GOT3 (cell line): ENCODE data around the gene TBCD.
"Not testable (repeated sequence)": the region's sequence is repeated elsewhere in the genome, so short reads cannot be mapped to it uniquely, and the experiment has no call there.

ENCODE experiments used
- DNase-seq: peaks from one replicate; lab custom pipeline; 2025; ENCODE audit warnings: mixed read lengths; lab: John Stamatoyannopoulos, UW

The TBCD gene

DNA sequence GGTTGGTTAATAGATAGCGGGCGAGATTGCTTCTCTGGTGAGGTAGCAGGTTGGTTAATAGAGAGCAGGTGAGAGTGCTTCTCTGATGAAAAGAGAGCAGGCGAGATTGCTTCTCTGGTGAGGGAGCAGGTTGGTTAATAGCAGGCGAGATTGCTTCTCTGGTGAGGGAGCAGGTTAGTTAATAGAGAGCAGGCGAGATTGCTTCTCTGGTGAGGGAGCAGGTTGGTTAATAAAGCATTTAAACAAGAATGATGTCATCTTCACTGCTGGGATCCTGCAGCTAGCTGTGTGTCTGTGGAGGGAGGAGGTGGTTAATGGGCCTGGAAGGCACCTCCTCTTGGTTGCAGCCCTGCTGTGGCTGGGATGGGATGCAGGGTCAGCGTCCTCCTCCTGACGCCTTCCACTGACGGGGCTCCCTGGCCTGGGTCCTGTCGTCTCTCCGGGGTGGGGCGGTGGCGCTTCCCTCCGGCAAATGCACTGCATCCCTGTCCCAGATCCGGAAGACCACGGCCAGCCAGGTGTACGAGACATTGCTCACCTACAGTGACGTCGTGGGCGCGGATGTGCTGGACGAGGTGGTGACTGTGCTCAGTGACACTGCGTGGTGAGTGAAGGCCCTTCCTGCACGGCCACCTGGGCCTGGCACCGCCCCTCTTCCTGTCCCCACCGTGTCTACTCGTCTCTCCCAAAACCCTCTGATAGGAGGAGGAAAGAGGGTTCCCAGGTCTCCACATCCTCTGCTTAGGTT lies 187.2 kb downstream of the TBCD start:
- DNase-seq = no peak

- no peak for DNase-seq
Measured at GRCh38 chr17:82939621-82940135, 187.8 kb downstream of the TBCD start.

DNA sequence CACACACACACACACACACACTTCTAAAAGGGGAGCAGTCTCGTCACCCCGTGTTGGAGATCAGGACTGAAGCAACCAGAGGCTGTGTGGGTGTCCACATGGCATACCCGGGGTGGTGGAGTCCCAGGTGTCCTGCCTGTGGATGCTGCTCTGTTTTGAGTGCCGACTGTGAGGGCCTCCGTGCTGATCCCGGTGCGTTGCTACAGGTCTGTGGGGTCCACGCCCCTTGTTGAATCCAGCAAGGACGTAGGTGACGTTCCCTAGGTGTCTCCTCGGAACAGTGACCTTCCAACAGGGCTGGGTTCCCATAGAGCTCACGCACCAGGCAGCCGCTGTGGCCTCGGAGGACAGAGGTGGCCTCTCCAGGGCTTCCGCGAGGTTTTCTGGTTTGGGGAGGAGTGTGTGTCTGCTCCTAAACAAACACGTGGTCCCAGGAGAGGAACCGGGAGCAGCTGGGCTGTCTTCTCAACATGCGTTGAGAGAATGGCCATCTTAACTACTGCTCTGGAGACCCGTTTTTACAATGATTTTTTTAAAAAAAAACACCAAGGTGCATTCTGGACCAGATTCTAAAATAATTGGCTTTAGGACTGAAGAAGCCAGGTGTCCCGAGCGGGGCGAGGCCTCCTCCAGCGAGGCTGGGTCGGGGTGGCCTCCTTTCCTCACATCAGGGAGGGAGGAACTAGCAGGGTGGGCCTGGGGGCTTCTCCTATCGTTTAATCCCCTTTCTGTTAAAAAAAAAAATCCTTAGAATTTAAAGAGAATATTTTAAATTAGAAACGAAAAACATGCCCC lies 188.6 kb downstream of the TBCD start:
- DNase-seq = no peak

DNA sequence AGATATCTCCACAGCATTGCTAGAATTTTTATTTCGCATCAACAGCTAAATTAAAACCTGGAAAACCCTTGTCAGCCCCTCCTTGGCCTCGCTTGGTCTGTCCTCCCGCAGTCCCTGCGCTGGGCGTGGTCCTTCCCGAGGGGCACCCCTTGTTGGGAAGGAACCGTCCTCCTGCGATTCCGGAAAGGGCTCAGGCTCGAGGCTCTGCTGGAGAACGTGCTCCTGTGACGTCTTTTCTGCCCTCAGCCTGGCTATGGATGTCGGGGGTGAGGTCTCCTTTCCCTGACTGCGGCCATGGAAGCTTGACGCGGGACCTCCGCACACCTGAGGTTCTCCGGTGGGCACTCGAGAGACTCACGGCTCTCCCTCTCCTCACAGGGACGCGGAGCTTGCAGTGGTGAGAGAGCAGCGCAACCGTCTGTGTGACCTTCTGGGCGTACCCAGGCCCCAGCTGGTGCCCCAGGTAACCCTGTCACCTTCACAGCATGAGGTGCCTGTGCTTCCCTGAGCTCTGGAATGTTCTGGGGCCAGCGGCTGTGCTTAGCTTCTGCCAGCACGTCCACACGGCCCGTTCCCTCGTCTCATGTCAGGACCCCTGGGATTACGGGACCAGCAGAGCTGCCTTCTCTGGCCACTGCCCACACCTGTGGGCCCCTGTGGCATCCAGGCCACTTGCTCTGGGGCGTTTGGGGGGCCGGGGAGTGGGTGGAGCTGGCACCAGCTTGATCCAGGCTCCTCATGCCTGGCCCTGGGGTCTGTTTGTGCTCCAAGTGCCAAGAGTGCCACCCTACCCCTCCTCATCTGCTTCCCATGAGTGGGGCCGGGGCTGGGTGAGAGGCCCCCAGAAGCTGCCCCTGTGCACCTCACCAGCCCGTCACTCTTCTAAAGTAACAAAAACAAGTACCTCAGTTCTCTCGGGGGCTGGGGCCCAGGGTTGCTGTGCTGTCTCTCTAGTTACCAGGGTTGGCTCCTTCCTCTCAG lies 189.4 kb downstream of the TBCD start:
- no peak for DNase-seq

DNA sequence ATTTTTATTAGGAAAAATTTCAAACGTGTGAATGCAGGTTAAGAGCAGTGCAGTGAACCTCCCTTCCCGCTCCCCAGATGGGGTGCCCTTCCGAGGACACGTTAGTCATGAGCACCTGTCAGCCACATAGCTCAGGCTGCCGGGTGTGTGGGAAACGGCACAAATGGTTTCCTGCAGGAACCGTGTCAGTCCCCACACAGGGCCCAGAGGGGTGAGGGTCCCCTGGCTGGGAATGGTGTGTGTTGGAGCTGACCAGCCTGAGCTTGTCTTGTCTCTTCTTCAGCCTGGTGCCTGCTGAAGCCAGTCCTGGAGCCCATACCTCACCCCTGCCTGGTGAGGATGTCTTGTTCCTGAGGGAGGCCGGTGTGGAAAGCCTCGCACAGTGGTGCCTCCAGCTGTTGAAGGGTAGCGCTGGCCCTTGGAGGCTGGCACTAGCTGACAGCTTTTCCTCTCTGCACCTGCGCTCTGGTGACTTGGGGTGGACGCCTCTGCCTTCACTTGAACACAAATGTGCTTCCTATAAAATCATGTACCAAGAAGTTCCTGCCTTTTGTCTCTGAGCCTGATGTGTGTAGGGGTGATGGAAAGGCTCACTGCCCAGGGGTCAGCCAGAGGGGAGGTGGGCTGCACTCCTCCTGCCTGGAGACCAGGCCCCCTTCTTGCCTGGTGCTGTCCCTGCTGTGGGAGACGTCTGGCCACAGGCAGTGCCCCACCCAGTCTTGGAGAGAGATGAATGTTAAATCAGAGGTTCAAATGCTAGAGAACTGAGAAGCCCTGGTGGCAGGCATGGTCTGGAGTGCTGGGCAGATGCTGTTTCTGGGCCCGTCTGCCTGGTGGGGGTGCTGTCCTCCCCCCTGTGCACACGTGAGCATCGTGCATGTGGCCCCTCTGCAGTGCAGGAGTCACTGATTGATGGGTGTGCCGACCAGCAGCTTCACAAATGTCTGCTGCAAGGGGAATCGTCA lies 190.6 kb downstream of the TBCD start:
- DNase-seq = no peak

DNA sequence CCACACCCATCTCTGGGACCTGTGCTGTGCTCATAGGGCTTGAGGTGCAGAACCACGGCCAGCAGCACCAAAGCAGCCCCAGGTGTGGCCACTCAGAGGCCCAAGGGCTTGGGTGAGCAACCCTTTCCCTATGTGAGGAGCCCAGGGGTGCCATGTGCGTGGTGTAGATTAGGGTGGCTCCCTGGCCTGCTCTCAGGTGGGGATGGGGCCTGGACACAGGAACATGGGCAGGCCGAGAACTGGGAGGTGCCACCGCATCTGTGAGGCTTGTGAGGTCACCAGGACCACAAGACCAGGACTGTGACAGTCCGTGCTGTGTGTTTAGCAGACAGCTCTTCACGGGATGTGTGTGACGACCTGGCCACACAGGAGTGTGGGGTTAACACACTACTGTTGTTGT lies 191.5 kb downstream of the TBCD start:
- DNase-seq = no peak

DNA sequence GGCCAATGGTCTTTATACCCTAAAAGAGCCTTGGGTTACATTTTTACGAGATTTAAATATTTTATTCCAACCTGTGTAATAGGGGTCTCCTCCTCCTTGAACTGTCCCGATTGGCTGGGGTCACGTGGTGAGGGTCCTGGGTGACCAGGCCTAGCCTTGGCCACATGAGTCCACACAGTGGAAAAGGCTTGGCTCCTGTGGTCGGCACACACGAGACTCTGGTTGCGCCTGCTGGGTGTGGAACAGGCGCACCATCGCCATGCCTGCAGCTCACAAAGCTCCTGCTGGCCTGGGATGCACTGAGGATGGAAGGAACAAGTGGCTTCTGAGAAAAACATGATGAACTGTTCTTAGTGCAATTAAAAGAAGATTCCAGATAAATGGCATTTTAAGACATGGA lies 191.9 kb downstream of the TBCD start:
- no peak for DNase-seq

DNA sequence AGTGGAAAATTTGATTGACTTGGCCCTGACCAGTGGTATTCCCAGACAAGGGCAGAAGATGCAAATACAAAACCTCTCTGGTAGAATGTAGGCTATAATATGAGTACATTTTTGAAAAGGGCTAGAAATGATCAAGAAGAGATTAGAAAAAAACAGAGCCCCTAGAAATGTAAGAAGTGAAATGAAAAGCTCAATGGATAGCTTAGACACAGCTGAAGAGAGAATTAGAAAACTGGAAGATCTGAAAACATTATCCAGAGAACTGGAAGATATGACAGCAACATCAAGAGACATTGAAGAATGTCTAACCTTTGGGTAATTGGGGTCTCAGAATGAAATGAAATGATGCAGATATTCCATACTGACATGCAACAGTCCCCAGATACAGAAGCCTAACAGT lies 193.1 kb downstream of the TBCD start:
- no peak for DNase-seq

DNA sequence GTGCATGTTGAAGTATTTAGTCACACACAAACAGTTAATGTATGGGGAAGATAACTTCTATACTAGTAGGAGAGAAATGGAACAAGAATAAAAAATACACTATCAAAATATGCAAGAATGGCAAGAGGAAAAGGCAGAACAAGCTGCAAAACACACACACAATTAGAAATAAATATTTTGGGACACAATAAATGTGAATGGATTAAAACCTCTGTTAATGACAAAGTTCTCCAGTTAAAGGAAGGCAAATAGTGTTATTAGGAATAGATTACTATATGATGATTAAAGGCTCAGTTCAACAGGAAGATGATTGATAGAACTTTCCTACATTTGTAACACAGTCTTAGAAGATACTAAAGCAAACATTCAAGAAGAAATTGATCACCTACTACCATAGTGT lies 194.2 kb downstream of the TBCD start:
- no peak for DNase-seq

DNA sequence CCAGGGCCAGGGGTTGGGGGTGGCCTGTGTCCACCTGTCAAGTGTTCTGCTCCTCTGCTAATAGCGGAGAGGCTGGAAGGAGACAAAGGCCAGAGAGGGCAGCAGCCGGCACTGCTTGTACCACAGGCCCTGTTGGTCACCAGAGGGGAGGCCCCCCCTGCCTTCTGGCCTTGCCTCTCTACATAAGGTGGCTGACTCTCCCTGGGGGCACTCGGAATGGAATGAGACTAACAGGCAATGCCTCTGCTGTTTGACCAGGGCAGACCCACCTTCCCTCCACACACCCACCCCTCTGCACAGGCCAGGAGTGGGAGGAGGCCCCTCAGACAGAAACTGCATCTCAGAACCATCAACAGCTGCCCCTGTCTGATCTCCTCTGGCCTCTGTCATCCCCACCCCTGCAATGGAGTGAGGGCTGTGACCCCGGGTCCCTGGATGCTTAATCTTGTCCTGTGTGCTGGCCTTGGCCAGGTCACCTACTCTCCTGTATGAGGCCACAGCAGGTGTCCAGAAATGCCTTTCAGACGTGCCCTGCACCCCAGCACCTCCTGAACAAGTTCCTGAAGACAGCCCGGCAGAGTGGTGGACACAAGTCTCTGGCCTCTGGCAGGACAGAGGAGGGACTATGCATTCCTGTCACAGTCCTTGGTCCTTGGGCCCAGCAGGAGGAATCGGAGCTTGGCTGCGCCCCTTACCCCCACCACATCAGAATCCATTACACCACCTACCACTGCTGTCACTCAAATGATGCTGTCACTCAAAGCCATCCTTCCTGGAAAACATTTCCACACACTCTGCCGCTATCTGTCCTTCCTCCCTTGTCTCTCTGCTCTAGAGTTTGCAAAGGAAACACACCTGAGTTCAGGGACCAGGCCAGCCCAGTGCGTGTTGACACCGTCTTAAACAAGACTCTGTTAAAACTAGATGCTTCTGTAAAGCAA lies 195.5 kb downstream of the TBCD start:
- DNase-seq = no peak

DNA sequence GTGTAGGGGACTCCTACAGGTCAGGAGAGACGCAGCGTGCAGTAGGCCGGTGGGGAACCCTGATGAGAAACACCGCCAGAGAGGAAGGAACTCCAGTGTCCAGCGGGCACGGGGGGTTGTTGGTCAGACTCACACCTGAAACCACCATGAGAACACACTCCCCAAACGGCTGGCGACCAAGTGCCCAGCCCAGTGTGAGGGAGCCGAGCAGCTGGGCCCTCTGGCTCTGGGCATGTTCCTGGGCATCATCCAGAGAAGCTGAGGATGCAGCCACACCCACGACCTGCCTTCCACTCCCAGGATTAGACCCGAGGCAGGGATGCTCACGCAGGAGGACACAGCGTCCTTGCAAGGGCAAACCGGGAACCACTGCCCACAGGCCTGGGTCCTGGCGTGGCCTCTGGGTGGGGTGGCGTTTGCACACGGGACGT lies 196.2 kb downstream of the TBCD start:
- DNase-seq = no peak

- DNase-seq = no peak
Measured at GRCh38 chr17:82948957-82949356, 197.1 kb downstream of the TBCD start.

GRCh38 chr17:82949361-82949760 lies 197.5 kb downstream of the TBCD start:
- no peak for DNase-seq

GRCh38 chr17:82949984-82950383 lies 198.1 kb downstream of the TBCD start:
- no peak for DNase-seq

GRCh38 chr17:82950525-82951102 lies 198.7 kb downstream of the TBCD start:
- no peak for DNase-seq

DNA sequence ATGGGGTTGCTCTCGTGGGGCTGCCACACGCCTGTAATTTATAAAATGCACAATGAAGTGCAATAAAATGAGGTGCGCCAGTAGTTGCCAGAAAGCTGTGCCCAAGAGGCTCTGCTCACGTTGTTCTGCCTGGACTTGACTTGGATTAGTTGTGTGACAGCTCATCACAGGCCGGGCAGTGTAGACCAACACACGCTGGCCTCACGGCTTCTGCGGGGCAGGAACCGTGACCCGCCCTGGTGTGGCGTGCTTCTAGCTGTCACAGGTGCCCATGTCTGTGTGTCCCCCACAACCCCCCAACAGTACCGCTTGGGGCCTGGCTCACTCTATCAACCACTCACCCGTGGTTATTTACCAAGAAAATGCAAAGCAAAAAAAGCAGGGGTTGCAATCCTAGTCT lies 200.2 kb downstream of the TBCD start:
- DNase-seq = no peak

GRCh38 chr17:82955106-82955505 lies 203.2 kb downstream of the TBCD start:
- DNase-seq = not testable (repeated sequence)

GRCh38 chr17:82955627-82956026 lies 203.8 kb downstream of the TBCD start:
- DNase-seq = not testable (repeated sequence)

DNA sequence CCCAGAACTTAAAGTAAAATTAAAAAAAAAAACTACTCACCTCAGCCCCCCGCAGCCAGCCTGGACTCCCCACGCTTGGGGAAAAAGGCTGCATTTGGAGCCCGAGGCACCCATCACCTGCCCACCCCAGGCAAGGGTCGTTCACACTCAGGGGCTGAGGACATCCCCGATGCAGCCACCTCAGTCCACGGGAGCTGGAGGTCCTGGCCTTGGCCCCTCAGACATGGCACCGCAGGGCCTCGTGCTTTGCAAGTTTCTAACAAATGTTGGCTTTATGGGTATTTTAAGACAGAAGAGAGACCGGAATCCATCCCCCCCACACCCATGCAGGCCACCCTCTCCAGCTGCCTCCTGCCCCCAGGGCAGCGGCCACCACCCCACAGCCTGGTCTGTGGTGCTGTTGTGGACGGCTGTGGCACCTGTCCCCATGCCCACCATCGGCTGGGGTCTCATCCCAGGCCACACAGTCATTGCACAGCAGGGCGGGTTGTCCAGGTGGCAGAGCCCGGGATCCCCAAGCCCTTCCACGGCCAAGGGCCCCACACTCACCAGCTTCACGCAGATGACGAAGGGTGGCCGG lies 204.4 kb downstream of the TBCD start:
- no peak for DNase-seq
